BJ (cell line): ENCODE measurements around the gene VAMP5. TPM values are rescaled to one million over a fixed set of nuclear protein-coding genes. Genes with fewer than 3 reads are reported as not detected.

Source experiments
- CTCF ChIA-PET: fragments of 350-600 bp; formaldehyde crosslinking; extraction: SDS; loops from one replicate; lab custom pipeline; 2021; ENCODE audit warnings: antibody characterized with exemption, inconsistent platforms; lab: Yijun Ruan, JAX
- POLR2A ChIA-PET: fragments of 300-600 bp; sonication (Branson Sonifier 250); formaldehyde crosslinking; extraction: SDS; loops from one replicate; lab custom pipeline; 2021; ENCODE audit warnings: antibody characterized with exemption; lab: Charles Lee
- DNase-seq: peaks from one replicate; pipeline ENCODE4 v3.0.0-alpha.2; 2011; ENCODE audit warnings: low read depth
- H3K27me3 ChIP-seq: 2 replicates; pipeline ENCODE4 v1.6.0; 2011; ENCODE audit warnings: low read length; ENCODE audit not compliant: control insufficient read depth, insufficient read depth
- H3K36me3 ChIP-seq: 2 replicates; pipeline ENCODE4 v1.5.1; 2011; ENCODE audit warnings: low read length; ENCODE audit not compliant: control insufficient read depth, insufficient read depth
- H3K4me3 ChIP-seq: 2 replicates; pipeline ENCODE4 v1.5.1; 2011; ENCODE audit warnings: low read depth, mild to moderate bottlenecking, control low read depth, low read length
- CTCF ChIP-seq: IDR thresholded peaks from 2 replicates; pipeline ENCODE4 v1.5.1; 2011; ENCODE audit warnings: low read depth, mild to moderate bottlenecking, control low read depth, inconsistent platforms, low read length, moderate library complexity; ENCODE audit not compliant: insufficient read depth
- polyA plus RNA-seq: library from polyadenylated mRNA; depleted of rRNA; stranded (reverse); fragments of >200 nt; gene quantifications from 2 replicates; pipeline ENCODE4 v1.2.3, GENCODE V29; 2011

The VAMP5 gene
- polyA plus RNA-seq, 1 experiment = 161 TPM

- ChIA-PET POLR2A (no interaction called here), CTCF (interaction anchor here (19.5 kb wide), 1 partner anchor 121 kb away, joined by 460 read pairs; the partner anchor contains the start of gene SH2D6)
- Histone ChIP-seq H3K4me3 (no peak overlapping the region), H3K36me3 (peaks cover 17% of the 10 kb centered on the region), H3K27me3 (no peaks in the 10 kb centered on the region)
- DNase-seq = no peak
- no peak for TF ChIP-seq CTCF
Measured at GRCh38 chr2:85547089-85547858, 37.0 kb upstream of the VAMP5 start.

- no peak for DNase-seq
- H3K4me3 ChIP-seq = no peak overlapping the region
- H3K27me3 ChIP-seq = no peaks in the 10 kb centered on the region
- ChIA-PET CTCF (interaction anchor here (6.8 to 19.5 kb wide), 2 partner anchors 8 to 121 kb away, joined by 77 to 460 read pairs; partner anchors contain the start of genes MAT2A and SH2D6), POLR2A (interaction anchor here (1.1 kb wide), 1 partner anchor 8 kb away, joined by 4 read pairs; no protein-coding TSS in a partner anchor)
- no peak for TF ChIP-seq CTCF
- H3K36me3 ChIP-seq = peaks cover 19% of the 10 kb centered on the region
Measured at GRCh38 chr2:85547859-85548607, 36.2 kb upstream of the VAMP5 start.

- H3K4me3 ChIP-seq = no peak overlapping the region
- TF ChIP-seq CTCF = no peak
- H3K27me3 ChIP-seq = no peaks in the 10 kb centered on the region
- no peak for DNase-seq
- ChIA-PET POLR2A (interaction anchor here (1.1 kb wide), 1 partner anchor 9 kb away, joined by 4 read pairs; no protein-coding TSS in a partner anchor), CTCF (interaction anchor here (0.8 to 19.5 kb wide), 4 partner anchors 9 to 122 kb away, joined by 3 to 460 read pairs (median 57); partner anchors contain the start of genes GGCX, MAT2A and SH2D6)
- peaks cover 19% of the 10 kb centered on the region for H3K36me3 ChIP-seq
Measured at GRCh38 chr2:85548608-85548900, 35.7 kb upstream of the VAMP5 start.

GRCh38 chr2:85549095-85549494, 35.1 kb upstream of the VAMP5 start:
- DNase-seq = no peak
- ChIA-PET CTCF (interaction anchor here (0.8 to 19.5 kb wide), 5 partner anchors 9 to 160 kb away, joined by 3 to 460 read pairs (median 37); partner anchors contain the start of genes GGCX, MAT2A and SH2D6), POLR2A (interaction anchor here (0.8 to 1.1 kb wide), 3 partner anchors 9 to 130 kb away, joined by 3 to 4 read pairs (median 3); partner anchors contain the start of gene MAT2A)
- peaks cover 20% of the 10 kb centered on the region for H3K36me3 ChIP-seq
- no peak for TF ChIP-seq CTCF
- H3K27me3 ChIP-seq = no peaks in the 10 kb centered on the region
- H3K4me3 ChIP-seq = no peak overlapping the region
